IMR-90 (cell line): ENCODE results near the gene INAVA. TPM values are rescaled to one million over a fixed set of nuclear protein-coding genes. Genes with fewer than 3 reads are reported as not detected.

Experiments
- ATAC-seq: fragments of 200-7000 bp; cut with Tn5 transposase; 2 replicates; pipeline ENCODE4 v1.9.1; 2020; ENCODE audit warnings: low read depth, mild to moderate bottlenecking, moderate library complexity
- BruUV-seq: library from RNA; stranded (reverse); fragments of 400-500 nt; replicated peaks from 2 replicates; lab custom pipeline; 2021; lab: Mats Ljungman, UMichigan
- CTCF ChIA-PET: fragments of 300-600 bp; formaldehyde crosslinking; extraction: SDS; loops from one replicate; lab custom pipeline; 2021; ENCODE audit warnings: antibody characterized with exemption; lab: Yijun Ruan, JAX
- POLR2A ChIA-PET: fragments of 300-600 bp; sonication (Branson Sonifier 250); formaldehyde crosslinking; loops from one replicate; lab custom pipeline; 2022; ENCODE audit warnings: antibody characterized with exemption; ENCODE audit not compliant: unreplicated experiment; lab: Charles Lee
- DNase-seq: peaks from one replicate; pipeline ENCODE4 v3.0.0; 2013
- H2AFZ ChIP-seq: replicated peaks from 2 replicates; pipeline ENCODE3; 2013; ENCODE audit warnings: low read length, mild to moderate bottlenecking; ENCODE audit not compliant: poor library complexity
- H2AK5ac ChIP-seq: 2 replicates; pipeline ENCODE4 v1.6.1; 2013; ENCODE audit warnings: low read depth, low read length, inconsistent platforms
- H2AK9ac ChIP-seq: replicated peaks from 2 replicates; pipeline ENCODE3; 2013; ENCODE audit warnings: mild to moderate bottlenecking, low read depth, low read length, moderate library complexity; ENCODE audit not compliant: poor library complexity
- H2BK120ac ChIP-seq: 2 replicates; pipeline ENCODE4 v1.6.1; 2013; ENCODE audit warnings: low read depth, low read length, inconsistent platforms
- H2BK15ac ChIP-seq: 3 replicates; pipeline ENCODE4 v1.6.1; 2013; ENCODE audit warnings: low read depth, low read length, inconsistent platforms
- H2BK20ac ChIP-seq: 2 replicates; pipeline ENCODE4 v1.6.1; 2013; ENCODE audit warnings: low read depth, mild to moderate bottlenecking, inconsistent platforms, low read length, moderate library complexity
- H2BK5ac ChIP-seq: 2 replicates; pipeline ENCODE4 v1.6.1; 2013; ENCODE audit warnings: mild to moderate bottlenecking, low read depth, low read length, inconsistent platforms; ENCODE audit not compliant: poor library complexity, severe bottlenecking
- H3K14ac ChIP-seq: replicated peaks from 2 replicates; pipeline ENCODE4 v1.6.1; 2013; ENCODE audit warnings: low read depth, low read length, inconsistent platforms
- H3K18ac ChIP-seq: 2 replicates; pipeline ENCODE4 v1.6.1; 2013; ENCODE audit warnings: low read depth, low read length, control low read depth
- H3K23ac ChIP-seq: 2 replicates; pipeline ENCODE4 v1.6.1; 2013; ENCODE audit warnings: low read depth, low read length, inconsistent platforms
- H3K27ac ChIP-seq: 2 replicates; pipeline ENCODE4 v1.5.1; 2013; ENCODE audit warnings: mild to moderate bottlenecking, control low read depth, low read length; ENCODE audit not compliant: insufficient read depth
- H3K27me3 ChIP-seq: 2 replicates; pipeline ENCODE4 v1.6.1; 2013; ENCODE audit warnings: low read length; ENCODE audit not compliant: control insufficient read depth, insufficient read depth
- H3K36me3 ChIP-seq: 2 replicates; pipeline ENCODE4 v1.6.1; 2013; ENCODE audit warnings: low read length, mixed read lengths; ENCODE audit not compliant: control insufficient read depth, insufficient read depth
- H3K4ac ChIP-seq: 2 replicates; pipeline ENCODE4 v1.6.1; 2013; ENCODE audit warnings: low read depth, low read length, inconsistent platforms
- H3K4me1 ChIP-seq: 2 replicates; pipeline ENCODE4 v1.6.1; 2013; ENCODE audit warnings: low read length, mixed read lengths; ENCODE audit not compliant: control insufficient read depth, insufficient read depth
- H3K4me2 ChIP-seq: 2 replicates; pipeline ENCODE4 v1.6.1; 2013; ENCODE audit warnings: low read depth, mild to moderate bottlenecking, control low read depth, low read length, moderate library complexity
- H3K4me3 ChIP-seq: 2 replicates; pipeline ENCODE4 v1.5.1; 2013; ENCODE audit warnings: low read depth, mild to moderate bottlenecking, control low read depth, low read length, moderate library complexity; ENCODE audit not compliant: insufficient read depth
- H3K56ac ChIP-seq: 2 replicates; pipeline ENCODE4 v1.6.1; 2013; ENCODE audit warnings: low read length, inconsistent platforms; ENCODE audit not compliant: insufficient read depth; ENCODE audit errors: extremely low read depth
- H3K79me1 ChIP-seq, 2 experiments: 2 replicates each; pipeline ENCODE4 v1.6.1; 2013; ENCODE audit warnings: low read length in 2 of 2, inconsistent platforms in 1 of 2, low read depth in 1 of 2
- H3K9ac ChIP-seq: 2 replicates; pipeline ENCODE4 v1.6.1; 2013; ENCODE audit warnings: low read depth, low read length, control low read depth
- H3K9me1 ChIP-seq: 2 replicates; pipeline ENCODE4 v1.6.1; 2013; ENCODE audit warnings: low read length, inconsistent platforms; ENCODE audit not compliant: insufficient read depth
- H3K9me3 ChIP-seq: 2 replicates; pipeline ENCODE4 v1.6.1; 2013; ENCODE audit warnings: low read length; ENCODE audit not compliant: control insufficient read depth, insufficient read depth
- H4K20me1 ChIP-seq: 2 replicates; pipeline ENCODE4 v1.6.1; 2013; ENCODE audit warnings: low read length, inconsistent platforms; ENCODE audit not compliant: insufficient read depth
- H4K5ac ChIP-seq: 2 replicates; pipeline ENCODE4 v1.6.1; 2013; ENCODE audit warnings: mild to moderate bottlenecking, low read depth, low read length, control low read depth
- H4K8ac ChIP-seq, 2 experiments: 2 replicates each; pipeline ENCODE4 v1.6.1; 2013; ENCODE audit warnings: low read depth in 2 of 2, low read length in 2 of 2, control low read depth in 1 of 2, inconsistent platforms in 1 of 2
- H4K91ac ChIP-seq: 2 replicates; pipeline ENCODE4 v1.6.1; 2013; ENCODE audit warnings: low read depth, low read length, inconsistent platforms; ENCODE audit not compliant: insufficient read depth
- BHLHE40 ChIP-seq: fragments of 150-350 bp; IDR thresholded peaks from 2 replicates; pipeline ENCODE4 v1.6.1; 2016; ENCODE audit warnings: mild to moderate bottlenecking, low read depth, low read length
- CEBPB ChIP-seq: IDR thresholded peaks from 2 replicates; pipeline ENCODE4 v1.6.1; 2012; ENCODE audit warnings: low read depth, low read length, improper control_type of control experiment
- CHD1 ChIP-seq: IDR thresholded peaks from 2 replicates; pipeline ENCODE4 v1.6.1; 2012; ENCODE audit warnings: low read depth, low read length, improper control_type of control experiment
- CTCF ChIP-seq: conservative IDR thresholded peaks from 2 replicates; pipeline ENCODE4 v1.5.1; 2012; ENCODE audit warnings: mild to moderate bottlenecking, low read depth, low read length, improper control_type of control experiment
- ELK1 ChIP-seq: fragments of 150-350 bp; IDR thresholded peaks from 2 replicates; pipeline ENCODE4 v1.6.1; 2016; ENCODE audit warnings: low read depth, mild to moderate bottlenecking, low read length, moderate library complexity, borderline replicate concordance
- FOS ChIP-seq: fragments of 150-350 bp; IDR thresholded peaks from 2 replicates; pipeline ENCODE4 v1.6.1; 2016; ENCODE audit warnings: low read depth, low read length
- MAFK ChIP-seq: IDR thresholded peaks from 2 replicates; pipeline ENCODE4 v1.6.1; 2012; ENCODE audit warnings: low read depth, low read length, improper control_type of control experiment
- MAZ ChIP-seq: IDR thresholded peaks from 2 replicates; pipeline ENCODE4 v1.6.1; 2012; ENCODE audit warnings: low read depth, mild to moderate bottlenecking, low read length, improper control_type of control experiment, moderate library complexity, borderline replicate concordance
- MXI1 ChIP-seq: IDR thresholded peaks from 2 replicates; pipeline ENCODE4 v1.6.1; 2012; ENCODE audit warnings: low read depth, mild to moderate bottlenecking, low read length, moderate library complexity, borderline replicate concordance
- NFE2L2 ChIP-seq: fragments of 150-350 bp; IDR thresholded peaks from 2 replicates; pipeline ENCODE4 v1.6.1; 2016; ENCODE audit warnings: low read depth, mild to moderate bottlenecking, low read length
- POLR2A ChIP-seq: IDR thresholded peaks from 2 replicates; pipeline ENCODE4 v1.6.1; 2012; ENCODE audit warnings: mild to moderate bottlenecking, low read depth, low read length
- RAD21 ChIP-seq: IDR thresholded peaks from 2 replicates; pipeline ENCODE4 v1.6.1; 2012; ENCODE audit warnings: low read length, improper control_type of control experiment
- RCOR1 ChIP-seq: IDR thresholded peaks from 2 replicates; pipeline ENCODE4 v1.6.1; 2012; ENCODE audit warnings: mild to moderate bottlenecking, low read length, improper control_type of control experiment; ENCODE audit not compliant: insufficient replicate concordance
- RFX5 ChIP-seq: IDR thresholded peaks from 2 replicates; pipeline ENCODE4 v1.8.0; 2012; ENCODE audit warnings: low read depth, mild to moderate bottlenecking, low read length, moderate library complexity
- SMC3 ChIP-seq: fragments of 150-350 bp; IDR thresholded peaks from 2 replicates; pipeline ENCODE4 v1.6.1; 2016; ENCODE audit warnings: low read depth, mild to moderate bottlenecking, antibody characterized with exemption, low read length, moderate library complexity
- USF2 ChIP-seq: fragments of 150-350 bp; IDR thresholded peaks from 2 replicates; pipeline ENCODE4 v1.6.1; 2017; ENCODE audit warnings: mild to moderate bottlenecking, antibody characterized with exemption, low read length, low read depth
- WGBS, 2 experiments: methylation state at CpG; one replicate each; pipeline versions ENCODE4 v1.1.5 to v1.1.7; 2013; ENCODE audit warnings: missing lambda C conversion rate in 2 of 2; ENCODE audit not compliant: insufficient read length in 1 of 2; ENCODE audit errors: extremely low coverage in 2 of 2; 5-methylcytosine and 5-hydroxymethylcytosine counted together
- dilution Hi-C: fragments of 300-500 bp; cut with HindIII; formaldehyde crosslinking; loops from one replicate; pipeline ENCODE4 v1.14.3; 2018; ENCODE audit warnings: low sequenced_read_pairs; ENCODE audit not compliant: unreplicated experiment
- in situ Hi-C: fragments of 300-500 bp; cut with MboI; formaldehyde crosslinking; loops from 3 replicates; pipeline ENCODE4 v1.14.3; 2019; ENCODE audit warnings: low sequenced_read_pairs, inconsistent platforms, mixed read lengths
- intact Hi-C: fragments of 100-400 bp; cut with micrococcal nuclease; formaldehyde crosslinking; loops from 2 replicates; pipeline ENCODE4 v1.10.0; 2022
- polyA plus RNA-seq, 3 experiments: library from polyadenylated mRNA; depleted of rRNA; stranded (reverse); fragments of >200 nt; gene quantifications; 2 replicates each; pipeline ENCODE4 v1.2.3, GENCODE V29; 2012; ENCODE audit warnings: low replicate concordance in 1 of 3
- total RNA-seq: library from RNA; depleted of rRNA; stranded (reverse); fragments of >200 nt; gene quantifications from 2 replicates; pipeline ENCODE4 v1.2.3, GENCODE V29; 2012

INAVA gene
- total and polyA plus RNA-seq, 2 of the 4 experiments (the other 2 are of a cell fraction), result under 0.01 to 0.07 TPM

GRCh38 chr1:200938955-200939354, 44.3 kb downstream of the INAVA start:
- Histone ChIP-seq H4K91ac (no peak overlapping the region), H3K27ac (no peak overlapping the region), H2BK20ac (no peak overlapping the region), H3K9me3 (peaks cover 2% of the 10 kb centered on the region; the same call in 1 of the 2 replicates), H2BK120ac (no peak overlapping the region), H4K20me1 (no peaks in the 10 kb centered on the region), H3K23ac (no peak overlapping the region), H4K5ac (no peak overlapping the region), H3K14ac (no peak overlapping the region), H3K4me2 (no peak overlapping the region), H3K36me3 (no peaks in the 10 kb centered on the region), H3K9me1 (no peaks in the 10 kb centered on the region), H3K4me1 (no peaks in the 10 kb centered on the region), H2BK15ac (no peak overlapping the region), H4K8ac (no peak overlapping the region), H3K79me1 (no peaks in the 10 kb centered on the region), H3K27me3 (peaks cover 8% of the 10 kb centered on the region), H2AK5ac (no peak overlapping the region), H3K4ac (no peak overlapping the region), H3K4me3 (no peak overlapping the region), H3K9ac (no peak overlapping the region), H2AK9ac (no peak overlapping the region), H2AFZ (no peak overlapping the region), H3K18ac (no peak overlapping the region), H2BK5ac (no peak overlapping the region), H3K56ac (no peak overlapping the region)
- ChIA-PET CTCF (interaction anchor here (0.6 kb wide), 2 partner anchors 517 to 1325 kb away, joined by 3 to 4 read pairs; no protein-coding TSS in a partner anchor), POLR2A (interaction anchor here (0.6 kb wide), 1 partner anchor 82 kb away, joined by 7 read pairs; no protein-coding TSS in a partner anchor)
- DNase-seq, result no peak
- intact Hi-C loops (no loop called here), dilution Hi-C loops (no loop called here), in situ Hi-C loops (no loop called here)
- no peak for TF ChIP-seq FOS
- TF ChIP-seq MAFK, result no peak
- TF ChIP-seq MAZ, result no peak
- no peak for TF ChIP-seq POLR2A
- no peak for TF ChIP-seq RCOR1
- TF ChIP-seq ELK1, result no peak
- no peak for TF ChIP-seq RAD21
- TF ChIP-seq NFE2L2, result no peak
- no peak for TF ChIP-seq SMC3
- no peak for TF ChIP-seq CTCF
- no peak for TF ChIP-seq CHD1
- TF ChIP-seq BHLHE40, result no peak
- TF ChIP-seq RFX5, result no peak
- TF ChIP-seq MXI1, result no peak
- TF ChIP-seq CEBPB, result no peak
- no peak for TF ChIP-seq USF2
- no TSS peak for BruUV-seq
- ATAC-seq, result no peak
- no CpG with 5 or more reads among the region's 4 CpGs for WGBS, 2 experiments
